Activated naive CD4-positive, alpha-beta T cell treated with anti-CD3 and anti-CD28 coated beads, Interleukin-2, amount 50 U/mL, for 72 hours (primary cell): ENCODE measurements around the gene CLNS1A. TPM values are rescaled to one million over a fixed set of nuclear protein-coding genes. Genes with fewer than 3 reads are reported as not detected.
"Not testable (repeated sequence)": the region's sequence is repeated elsewhere in the genome, so short reads cannot be mapped to it uniquely, and the experiment has no call there.

Source experiments
- ATAC-seq, 2 donors: fragments of 150-1000 bp; cut with Tn5 transposase; 2 replicates each; pipeline ENCODE4 v1.10.0; 2021; ENCODE audit warnings: mild to moderate bottlenecking in 2 of 2, moderate library complexity in 2 of 2
- DNase-seq, 2 donors: peaks; one replicate each; pipeline ENCODE4 v3.0.0; 2021 to 2022; ENCODE audit warnings: low spot score in 2 of 2
- H3K27ac Mint-ChIP-seq, 2 donors: one replicate each; pipeline ENCODE4 v1.8.0; 2022; ENCODE audit warnings: mild to moderate bottlenecking in 2 of 2, mixed read lengths in 2 of 2
- H3K36me3 Mint-ChIP-seq, 2 donors: one replicate each; pipeline ENCODE4 v1.8.0; 2022; ENCODE audit warnings: mixed read lengths in 2 of 2
- H3K9me3 Mint-ChIP-seq, 2 donors: one replicate each; pipeline ENCODE4 v1.8.0; 2022; ENCODE audit warnings: mixed read lengths in 2 of 2
- total RNA-seq, 2 donors: library from RNA; stranded (reverse); gene quantifications; one replicate each; pipeline ENCODE4 v1.2.3, GENCODE V29; 2022

Gene CLNS1A
- total RNA-seq, 2 donors from 2014 or later, result 134 to 201 TPM

- DNase-seq, result no peak
- Mint-ChIP-seq H3K27ac (peak overlapping the region in 1 of 2 donors; percentile 46), H3K9me3 (no peaks in the 10 kb centered on the region), H3K36me3 (peaks cover 0 to 4% of the 10 kb centered on the region in 2 donors)
- ATAC-seq, result peak in 1 of 2 donors; percentile 47
Observed at GRCh38 chr11:77589181-77589520, 48.4 kb downstream of the CLNS1A start.

GRCh38 chr11:77580712-77581337 is 56.8 kb downstream of the CLNS1A start:
- peaks cover 0 to 10% of the 10 kb centered on the region in 2 donors for H3K9me3 Mint-ChIP-seq
- ATAC-seq (no peak), DNase-seq (peak in 1 of 2 donors; percentile 10)
- peaks cover 0 to 21% of the 10 kb centered on the region in 2 donors for H3K36me3 Mint-ChIP-seq
- no peak overlapping the region for H3K27ac Mint-ChIP-seq

GRCh38 chr11:77575428-77575827 is 62.2 kb downstream of the CLNS1A start:
- not testable (repeated sequence) for DNase-seq, ATAC-seq, H3K36me3 Mint-ChIP-seq, H3K27ac Mint-ChIP-seq, H3K9me3 Mint-ChIP-seq

GRCh38 chr11:77570896-77571295 is 66.7 kb downstream of the CLNS1A start:
- not testable (repeated sequence) for H3K9me3 Mint-ChIP-seq, H3K36me3 Mint-ChIP-seq, DNase-seq, ATAC-seq, H3K27ac Mint-ChIP-seq

GRCh38 chr11:77569676-77570070 is 67.9 kb downstream of the CLNS1A start:
- peaks cover 0 to 10% of the 10 kb centered on the region in 2 donors for H3K36me3 Mint-ChIP-seq
- DNase-seq, result no peak
- H3K9me3 Mint-ChIP-seq, result peaks cover 5 to 6% of the 10 kb centered on the region in 2 donors
- ATAC-seq, result no peak
- peak overlapping the region in 1 of 2 donors; percentile 53 for H3K27ac Mint-ChIP-seq

GRCh38 chr11:77568916-77569675 is 68.5 kb downstream of the CLNS1A start:
- peaks cover 6 to 9% of the 10 kb centered on the region in 2 donors for H3K9me3 Mint-ChIP-seq
- no peak for DNase-seq
- H3K27ac Mint-ChIP-seq, result peak overlapping the region in 1 of 2 donors; percentile 53
- ATAC-seq, result no peak
- peaks cover 0 to 15% of the 10 kb centered on the region in 2 donors for H3K36me3 Mint-ChIP-seq

GRCh38 chr11:77568306-77568705 is 69.3 kb downstream of the CLNS1A start:
- DNase-seq (no peak), ATAC-seq (no peak)
- H3K9me3 Mint-ChIP-seq, result peaks cover 6 to 9% of the 10 kb centered on the region in 2 donors
- peaks cover 0 to 18% of the 10 kb centered on the region in 2 donors for H3K36me3 Mint-ChIP-seq
- no peak overlapping the region for H3K27ac Mint-ChIP-seq

Other genes with a start within 250 kb of the CLNS1A start
- gene PAK1, start 163.7 kb downstream of the CLNS1A start, total RNA-seq, result 10 to 100 TPM; 32.7 to 43.2 TPM
- under 1 TPM; 0.09 to 0.19 TPM for gene AQP11, start 47.8 kb downstream of the CLNS1A start, total RNA-seq
- gene RSF1, start 182.9 kb upstream of the CLNS1A start, total RNA-seq, result 10 to 100 TPM; 51.2 to 65.3 TPM
- gene AAMDC, start 183.3 kb upstream of the CLNS1A start, total RNA-seq, result 1 to 10 TPM; 6.4 to 7.8 TPM